ENCODE measurements around the gene PPP1R9A.

PPP1R9A gene

DNA sequence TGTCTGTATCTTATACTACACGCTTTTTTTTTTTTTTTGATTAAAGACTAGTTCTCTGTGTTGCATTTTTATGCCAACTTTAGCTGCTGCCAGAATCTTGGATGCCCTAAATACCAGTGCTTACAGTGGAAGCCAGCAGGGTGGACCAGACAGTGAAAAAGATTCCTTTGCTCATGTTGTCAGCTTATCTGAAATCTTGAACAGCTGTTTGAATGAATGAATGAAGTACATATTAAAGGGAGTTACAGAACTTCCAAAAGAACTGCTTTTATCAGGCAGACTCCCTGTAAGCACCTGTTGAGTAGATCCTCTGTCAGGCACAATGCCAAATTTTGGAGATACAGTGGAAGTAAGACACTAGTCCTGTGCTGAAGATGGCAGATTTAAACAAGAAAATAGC is 184.9 kb downstream of the PPP1R9A start:
- Histone ChIP-seq H3K4me3 (ENCODE audit: insufficient read depth, low read length, poor library complexity, severe bottlenecking) (no peak overlapping the region), H3K79me2 (ENCODE audit: insufficient read depth, low read length) (no peaks in the 10 kb centered on the region), H4K20me1 (ENCODE audit: low read depth, low read length) (no peaks in the 10 kb centered on the region), H3K9me2 (replicated peaks; ENCODE audit: insufficient read depth, low read length) (no peaks in the 10 kb centered on the region), H3K27me3 (ENCODE audit: low read length) (no peaks in the 10 kb centered on the region; the same call in 1 of the 2 replicates), H3K36me3 (ENCODE audit: low read length) (no peaks in the 10 kb centered on the region), H3K4me2 (ENCODE audit: low read depth, low read length, poor library complexity, severe bottlenecking) (no peak overlapping the region), H3K27ac (ENCODE audit: low read depth, low read length) (no peak overlapping the region), H2AFZ (ENCODE audit: low read depth, low read length, severe bottlenecking) (no peak overlapping the region), H3K9ac (ENCODE audit: low read length) (no peak overlapping the region), H3K9me3 (ENCODE audit: insufficient read depth, low read length) (no peaks in the 10 kb centered on the region), H3F3A (ENCODE audit: insufficient read depth) (no peaks in the 10 kb centered on the region)
- TF ChIP-seq EZH2phosphoT487 (conservative IDR thresholded peaks at IDR 0.05; ENCODE audit: low read length), result no peak
- TF ChIP-seq, protein P1, sequence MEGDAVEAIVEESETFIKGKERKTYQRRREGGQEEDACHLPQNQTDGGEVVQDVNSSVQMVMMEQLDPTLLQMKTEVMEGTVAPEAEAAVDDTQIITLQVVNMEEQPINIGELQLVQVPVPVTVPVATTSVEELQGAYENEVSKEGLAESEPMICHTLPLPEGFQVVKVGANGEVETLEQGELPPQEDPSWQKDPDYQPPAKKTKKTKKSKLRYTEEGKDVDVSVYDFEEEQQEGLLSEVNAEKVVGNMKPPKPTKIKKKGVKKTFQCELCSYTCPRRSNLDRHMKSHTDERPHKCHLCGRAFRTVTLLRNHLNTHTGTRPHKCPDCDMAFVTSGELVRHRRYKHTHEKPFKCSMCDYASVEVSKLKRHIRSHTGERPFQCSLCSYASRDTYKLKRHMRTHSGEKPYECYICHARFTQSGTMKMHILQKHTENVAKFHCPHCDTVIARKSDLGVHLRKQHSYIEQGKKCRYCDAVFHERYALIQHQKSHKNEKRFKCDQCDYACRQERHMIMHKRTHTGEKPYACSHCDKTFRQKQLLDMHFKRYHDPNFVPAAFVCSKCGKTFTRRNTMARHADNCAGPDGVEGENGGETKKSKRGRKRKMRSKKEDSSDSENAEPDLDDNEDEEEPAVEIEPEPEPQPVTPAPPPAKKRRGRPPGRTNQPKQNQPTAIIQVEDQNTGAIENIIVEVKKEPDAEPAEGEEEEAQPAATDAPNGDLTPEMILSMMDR (IDR thresholded peaks at IDR 0.05; ENCODE audit: insufficient read depth, low read length, poor library complexity, severe bottlenecking), result no peak

- Histone ChIP-seq H3K9ac (ENCODE audit: low read length) (no peak overlapping the region), H3K9me3 (ENCODE audit: insufficient read depth, low read length) (no peaks in the 10 kb centered on the region), H3K36me3 (ENCODE audit: low read length) (no peaks in the 10 kb centered on the region), H3K27me3 (ENCODE audit: low read length) (no peaks in the 10 kb centered on the region; the same call in 1 of the 2 replicates), H4K20me1 (ENCODE audit: low read depth, low read length) (no peaks in the 10 kb centered on the region), H3K9me2 (replicated peaks; ENCODE audit: insufficient read depth, low read length) (no peaks in the 10 kb centered on the region), H3F3A (ENCODE audit: insufficient read depth) (no peaks in the 10 kb centered on the region), H3K79me2 (ENCODE audit: insufficient read depth, low read length) (no peaks in the 10 kb centered on the region), H3K27ac (ENCODE audit: low read depth, low read length) (no peak overlapping the region), H3K4me2 (ENCODE audit: low read depth, low read length, poor library complexity, severe bottlenecking) (no peak overlapping the region), H2AFZ (ENCODE audit: low read depth, low read length, severe bottlenecking) (no peak overlapping the region), H3K4me3 (ENCODE audit: insufficient read depth, low read length, poor library complexity, severe bottlenecking) (no peak overlapping the region)
- no peak for TF ChIP-seq EZH2phosphoT487 (conservative IDR thresholded peaks at IDR 0.05; ENCODE audit: low read length)
Measured at GRCh38 chr7:95095259-95095965, 188.0 kb downstream of the PPP1R9A start.

GRCh38 chr7:95095966-95096540 is 188.7 kb downstream of the PPP1R9A start:
- Histone ChIP-seq H3K9me2 (replicated peaks; ENCODE audit: insufficient read depth, low read length) (no peaks in the 10 kb centered on the region), H3K27ac (ENCODE audit: low read depth, low read length) (no peak overlapping the region), H3K27me3 (ENCODE audit: low read length) (no peaks in the 10 kb centered on the region), H4K20me1 (ENCODE audit: low read depth, low read length) (no peaks in the 10 kb centered on the region), H3K4me2 (ENCODE audit: low read depth, low read length, poor library complexity, severe bottlenecking) (no peak overlapping the region), H3K9me3 (ENCODE audit: insufficient read depth, low read length) (no peaks in the 10 kb centered on the region), H3K36me3 (ENCODE audit: low read length) (no peaks in the 10 kb centered on the region), H2AFZ (ENCODE audit: low read depth, low read length, severe bottlenecking) (no peak overlapping the region), H3K9ac (ENCODE audit: low read length) (no peak overlapping the region), H3K4me3 (ENCODE audit: insufficient read depth, low read length, poor library complexity, severe bottlenecking) (no peak overlapping the region), H3K79me2 (ENCODE audit: insufficient read depth, low read length) (no peaks in the 10 kb centered on the region), H3F3A (ENCODE audit: insufficient read depth) (no peaks in the 10 kb centered on the region)
- TF ChIP-seq, protein P1 (IDR thresholded peaks at IDR 0.05; ENCODE audit: insufficient read depth, low read length, poor library complexity, severe bottlenecking), result no peak
- TF ChIP-seq EZH2phosphoT487 (conservative IDR thresholded peaks at IDR 0.05; ENCODE audit: low read length), result no peak

- H3K36me3 ChIP-seq (ENCODE audit: low read length), result no peaks in the 10 kb centered on the region
- H4K20me1 ChIP-seq (ENCODE audit: low read depth, low read length), result no peaks in the 10 kb centered on the region
- H3K79me2 ChIP-seq (ENCODE audit: insufficient read depth, low read length), result no peaks in the 10 kb centered on the region
- H3F3A ChIP-seq (ENCODE audit: insufficient read depth), result no peaks in the 10 kb centered on the region
- H3K9me3 ChIP-seq (ENCODE audit: insufficient read depth, low read length), result no peaks in the 10 kb centered on the region
- H3K27ac ChIP-seq (ENCODE audit: low read depth, low read length), result no peak overlapping the region
- H3K4me2 ChIP-seq (ENCODE audit: low read depth, low read length, poor library complexity, severe bottlenecking), result no peak overlapping the region
- no peak overlapping the region for H2AFZ ChIP-seq (ENCODE audit: low read depth, low read length, severe bottlenecking)
- TF ChIP-seq, protein P1 (IDR thresholded peaks at IDR 0.05; ENCODE audit: insufficient read depth, low read length, poor library complexity, severe bottlenecking), result no peak
- TF ChIP-seq EZH2phosphoT487 (conservative IDR thresholded peaks at IDR 0.05; ENCODE audit: low read length), result no peak
- no peak overlapping the region for H3K9ac ChIP-seq (ENCODE audit: low read length)
- no peaks in the 10 kb centered on the region for H3K27me3 ChIP-seq (ENCODE audit: low read length)
- H3K9me2 ChIP-seq (replicated peaks; ENCODE audit: insufficient read depth, low read length), result no peaks in the 10 kb centered on the region
- H3K4me3 ChIP-seq (ENCODE audit: insufficient read depth, low read length, poor library complexity, severe bottlenecking), result no peak overlapping the region
Measured at GRCh38 chr7:95097291-95097690, 189.9 kb downstream of the PPP1R9A start.

All from SU-DHL-6 (cell line).